Fibroblast of skin of left quadriceps (primary cell): ENCODE measurements around the gene UNC79.

ENCODE experiments used
- DNase-seq, 2 experiments: peaks; one replicate each; pipeline ENCODE4 v3.0.0-alpha.2; 2013; ENCODE audit warnings: low read depth in 2 of 2

UNC79 gene

GRCh38 chr14:93707475-93707874 is 276.7 kb downstream of the UNC79 start:
- DNase-seq: no peak

GRCh38 chr14:93708311-93708734 is 277.6 kb downstream of the UNC79 start:
- DNase-seq: no peak

- no peak for DNase-seq
Observed at GRCh38 chr14:93708800-93709199, 278.1 kb downstream of the UNC79 start.

DNA sequence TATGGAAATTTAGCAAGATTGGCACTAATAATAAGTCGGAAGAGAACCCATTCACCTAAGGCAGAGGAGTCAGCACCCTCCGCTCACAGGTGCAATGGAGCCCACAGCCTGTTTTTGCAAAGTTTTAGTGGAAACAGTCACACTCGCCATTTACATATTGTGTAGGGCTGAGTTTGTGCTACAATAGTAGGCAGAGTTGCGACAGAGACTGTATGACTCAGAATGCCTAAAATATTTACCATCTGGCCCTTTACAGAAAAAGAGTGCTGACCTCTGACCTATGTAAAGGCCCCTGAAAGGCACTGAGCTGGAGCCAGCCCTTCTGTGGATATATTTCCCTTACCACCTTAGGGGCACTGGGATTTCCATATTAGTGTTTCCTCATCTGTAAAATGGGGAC is 278.5 kb downstream of the UNC79 start:
- no peak for DNase-seq

DNA sequence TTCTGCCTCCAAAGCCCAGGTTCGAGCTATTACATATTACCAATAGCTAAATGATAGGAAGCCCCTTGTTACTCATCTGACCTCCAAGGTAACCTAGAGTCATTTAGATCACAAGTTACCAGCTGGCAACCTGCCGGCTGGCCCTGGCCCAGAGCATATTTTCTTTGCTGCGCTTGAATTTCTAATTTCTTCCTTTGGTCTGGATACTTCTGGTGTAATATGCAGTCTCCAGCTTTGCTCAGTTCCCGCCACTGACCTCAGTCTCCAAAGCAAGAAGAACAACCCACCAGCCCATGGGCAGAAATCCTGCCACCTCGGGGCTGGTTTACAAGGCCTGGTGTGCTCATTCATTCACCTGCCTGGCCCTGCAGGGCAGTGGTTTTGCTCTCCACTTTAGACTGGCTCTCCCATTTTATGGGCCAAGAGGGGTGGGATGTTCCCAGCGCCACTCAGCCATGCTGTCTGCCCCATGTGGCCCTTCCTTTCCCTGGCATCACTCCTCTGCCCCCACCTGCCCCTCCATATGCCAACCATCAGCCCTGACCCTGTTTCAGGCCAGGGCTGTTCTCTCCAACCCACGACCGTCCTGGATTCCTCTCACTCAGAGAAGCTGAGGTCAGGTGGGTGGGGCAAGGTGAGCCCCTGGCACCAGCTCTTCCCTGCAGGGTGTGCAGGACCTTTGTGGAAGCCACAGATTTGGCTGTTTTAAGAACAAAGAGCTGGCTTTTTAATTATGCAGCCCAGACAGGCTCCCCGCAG is 281.5 kb downstream of the UNC79 start:
- DNase-seq: no peak

DNA sequence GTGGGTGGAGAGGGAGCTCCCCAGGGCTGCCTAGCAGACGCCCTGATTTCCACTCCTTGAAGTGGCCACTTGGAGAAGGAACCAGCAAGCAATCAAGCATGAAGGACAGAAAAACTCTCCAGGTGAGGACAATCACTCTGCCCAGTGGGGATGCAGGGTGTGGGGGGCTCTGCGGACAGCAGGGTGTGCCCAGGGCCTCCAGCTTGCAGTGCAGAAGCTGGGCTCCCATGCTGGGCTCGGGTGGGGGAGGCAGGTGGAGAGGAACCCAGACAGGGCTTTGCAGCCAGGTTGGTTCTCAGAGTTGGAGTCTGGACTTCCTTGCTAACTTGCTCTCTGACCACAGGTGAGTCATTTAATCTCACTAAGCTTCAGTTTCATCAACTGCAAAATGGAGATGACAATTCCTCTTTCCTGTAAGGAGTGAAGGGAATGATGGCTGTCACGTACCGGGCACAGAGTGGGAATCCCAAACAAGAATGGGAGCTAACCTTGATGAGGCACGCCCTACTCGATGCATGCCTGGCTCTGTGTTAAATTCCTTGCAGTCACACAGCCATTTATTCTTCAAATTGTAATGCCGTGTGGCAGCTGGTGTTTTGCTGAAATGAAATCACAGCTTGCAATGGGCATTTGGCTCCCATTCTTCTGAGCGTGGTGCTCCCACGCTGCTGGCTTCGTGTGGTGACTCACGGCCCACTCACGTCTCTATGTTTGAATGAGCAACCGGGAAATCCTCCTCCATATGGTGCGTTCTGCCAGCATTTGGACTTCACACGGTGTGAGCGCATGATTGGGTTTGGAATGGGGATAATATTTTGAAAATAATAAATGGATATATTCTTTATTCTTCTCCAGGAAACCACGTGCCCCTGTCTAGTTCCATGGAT is 282.3 kb downstream of the UNC79 start:
- DNase-seq: no peak

GRCh38 chr14:93713726-93714405 is 283.1 kb downstream of the UNC79 start:
- DNase-seq: no peak

DNA sequence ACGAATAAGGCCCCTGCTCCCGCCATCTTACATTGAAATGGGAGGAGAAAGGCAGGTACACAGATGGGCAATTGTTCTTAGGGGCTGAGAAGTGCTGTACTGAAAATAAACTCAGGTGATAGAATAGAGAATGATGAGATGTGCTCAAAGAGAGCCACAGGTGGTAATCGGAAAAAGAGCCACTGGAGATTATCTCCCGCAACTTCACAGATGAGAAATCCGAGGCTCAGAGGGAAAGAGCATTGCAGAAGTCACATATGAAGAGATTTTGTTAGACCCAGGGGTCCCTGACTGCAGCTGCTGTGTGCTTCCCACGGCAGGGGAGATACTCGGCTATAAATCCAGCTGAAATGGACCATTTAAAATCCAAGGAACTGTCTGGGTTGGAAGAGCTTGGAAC is 283.9 kb downstream of the UNC79 start:
- no peak for DNase-seq

DNA sequence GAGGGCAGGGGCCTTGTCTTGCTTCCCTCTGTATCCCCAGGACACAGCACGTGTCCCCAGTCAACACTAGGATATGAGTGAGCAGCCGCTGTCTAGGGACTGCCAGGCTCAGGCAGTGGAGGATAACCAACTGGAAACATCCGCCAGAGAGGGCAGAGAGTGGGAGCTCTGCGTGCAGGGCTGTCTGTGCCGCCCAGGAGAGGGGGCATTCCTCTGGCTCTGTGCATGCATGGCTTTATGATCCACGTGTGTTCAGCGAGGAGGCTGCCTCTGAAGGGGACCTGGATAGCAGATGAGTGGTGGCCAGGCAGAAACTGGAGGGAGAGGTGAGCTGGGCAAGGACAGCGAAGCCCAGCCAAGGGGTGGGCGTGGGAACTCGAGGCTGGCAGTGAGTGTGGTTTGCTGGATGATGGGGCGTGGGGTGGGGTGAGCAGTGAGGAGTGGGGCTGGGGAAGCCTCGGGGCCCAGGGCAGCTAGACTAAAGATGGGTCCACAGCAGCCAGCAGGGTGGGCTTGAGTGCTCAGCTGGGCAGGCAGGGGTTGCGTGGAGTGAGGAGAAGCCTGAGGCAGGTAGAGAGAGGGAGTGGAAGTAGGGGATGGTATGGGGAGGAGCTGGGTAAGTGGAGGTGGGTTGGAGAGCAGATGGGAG is 284.7 kb downstream of the UNC79 start:
- DNase-seq: no peak

DNA sequence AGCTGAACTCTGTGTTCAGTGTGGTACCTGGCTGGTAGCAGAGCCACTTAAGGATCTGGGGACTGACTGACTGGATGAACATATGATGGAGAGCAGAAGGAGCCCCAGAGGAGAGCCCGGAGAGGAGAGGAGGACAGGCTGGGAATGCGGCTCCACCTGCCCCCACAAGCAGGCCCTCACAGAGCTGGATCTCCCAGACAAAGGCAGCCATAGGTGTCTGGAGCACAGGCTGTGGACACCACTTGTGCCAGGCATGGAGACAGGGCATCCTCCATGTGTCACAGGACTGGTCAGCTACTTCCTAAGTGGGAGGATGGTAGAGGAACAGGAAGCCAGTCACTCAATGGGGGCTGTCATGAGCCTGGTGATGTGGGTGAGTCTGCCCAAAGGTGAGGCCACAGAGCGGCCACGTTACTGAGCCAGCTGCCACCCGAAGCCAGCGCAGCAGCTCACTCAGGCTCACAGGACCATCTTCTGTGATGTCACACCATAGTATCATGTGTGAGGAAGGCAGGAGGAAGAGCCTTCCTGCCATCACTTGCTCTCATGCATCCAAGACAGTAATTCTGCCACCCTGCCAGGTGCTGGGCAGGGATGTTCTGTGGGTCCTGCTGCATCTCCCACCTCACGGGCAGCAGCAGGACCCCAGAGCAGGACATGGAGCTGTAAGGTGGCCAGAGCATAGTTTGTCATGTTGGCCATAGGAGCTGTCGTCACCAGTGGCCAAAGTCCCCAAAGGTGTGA is 285.4 kb downstream of the UNC79 start:
- DNase-seq: no peak

GRCh38 chr14:93716746-93717667 is 286.3 kb downstream of the UNC79 start:
- no peak for DNase-seq

DNA sequence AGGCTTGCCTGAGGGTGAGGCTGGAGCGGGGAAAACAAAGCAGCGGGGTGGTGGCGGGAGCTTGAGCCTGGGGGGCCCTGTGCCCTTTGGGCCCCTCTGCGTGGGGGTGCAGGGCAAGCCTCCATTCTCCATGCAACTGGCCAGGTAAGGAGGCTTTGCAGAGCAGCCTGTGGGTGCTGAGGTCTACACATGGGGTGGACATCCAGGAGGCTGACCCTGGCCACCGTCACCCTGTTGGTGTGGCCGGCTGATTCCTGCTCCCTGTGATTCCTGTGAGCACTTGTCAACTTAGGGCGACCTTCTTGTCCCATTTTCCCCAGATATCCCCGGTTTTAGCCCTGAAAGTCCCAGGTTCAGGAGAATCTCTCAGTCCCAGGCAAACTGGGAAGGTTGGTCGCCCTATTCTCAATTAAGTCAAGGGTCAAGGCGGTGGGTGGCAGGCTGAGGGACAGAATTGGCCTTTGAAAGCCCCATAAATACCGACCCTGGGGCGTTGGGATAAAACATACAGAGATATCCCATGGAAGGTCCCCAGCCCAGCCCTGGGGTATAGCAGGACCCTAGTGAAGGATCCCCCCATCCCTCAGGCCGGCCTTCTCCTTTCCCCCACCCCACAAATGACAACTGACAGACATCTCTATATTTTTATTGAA is 287.1 kb downstream of the UNC79 start:
- DNase-seq: no peak

GRCh38 chr14:93719256-93719655 is 288.5 kb downstream of the UNC79 start:
- no peak for DNase-seq

- DNase-seq: no peak
Observed at GRCh38 chr14:93720076-93720815, 289.5 kb downstream of the UNC79 start.

DNA sequence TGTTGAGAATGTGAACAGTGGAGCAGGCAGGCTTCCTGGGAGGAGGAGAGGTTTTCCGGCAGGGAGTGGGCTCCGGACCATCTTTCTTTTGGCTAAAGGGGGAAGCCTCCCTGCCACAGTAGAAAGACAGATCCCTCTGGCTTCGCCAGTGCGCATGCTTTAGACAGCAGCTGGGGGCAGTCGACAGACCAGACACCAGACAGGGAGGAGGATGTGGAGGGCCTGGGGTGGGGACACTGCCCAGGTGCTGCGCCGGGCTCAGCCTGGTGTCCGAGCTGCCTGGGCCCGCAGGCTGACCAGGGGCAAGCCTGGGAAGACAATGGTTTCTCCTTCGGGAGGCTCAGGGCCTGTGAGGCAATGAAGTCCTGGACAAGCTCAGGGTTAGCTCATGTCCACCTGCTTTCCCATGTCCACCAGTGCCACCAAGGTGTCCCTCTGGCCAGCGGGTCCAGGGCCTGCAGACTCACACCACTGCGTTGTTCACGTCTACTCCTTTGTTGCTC is 290.3 kb downstream of the UNC79 start:
- no peak for DNase-seq

GRCh38 chr14:93723001-93723400 is 292.3 kb downstream of the UNC79 start:
- no peak for DNase-seq

GRCh38 chr14:93725002-93725582 is 294.4 kb downstream of the UNC79 start:
- DNase-seq: no peak

- no peak for DNase-seq
Observed at GRCh38 chr14:93725993-93726392, 295.3 kb downstream of the UNC79 start.
